H1 (cell line): ENCODE results near the gene KCNJ12. TPM values are rescaled to one million over a fixed set of nuclear protein-coding genes. Genes with fewer than 3 reads are reported as not detected.
A peak's percentile ranks its signal among the peaks of the same experiment; 100 is the strongest.

Experiments
- EZH2 ChIP-seq: fragments of 200-600 bp; sonication (generic); IDR thresholded peaks from 2 replicates; pipeline ENCODE4 v1.7.1; 2012; ENCODE audit warnings: low read depth, mild to moderate bottlenecking, moderate library complexity, low read length, inconsistent platforms; ENCODE audit not compliant: severe bottlenecking
- KDM5A ChIP-seq: fragments of 200-600 bp; IDR thresholded peaks from 2 replicates; pipeline ENCODE4 v1.7.1; 2012; ENCODE audit warnings: mild to moderate bottlenecking, low read length, inconsistent platforms, mixed read lengths
- MAFK ChIP-seq: IDR thresholded peaks from 2 replicates; pipeline ENCODE4 v1.6.1; 2012; ENCODE audit warnings: low read depth, mild to moderate bottlenecking, improper control_type of control experiment, low read length
- TAF1 ChIP-seq: IDR thresholded peaks from 2 replicates; pipeline ENCODE4 v1.6.1; 2011; ENCODE audit warnings: mild to moderate bottlenecking, low read depth, low read length
- polyA plus RNA-seq, 7 experiments: library from polyadenylated mRNA; depleted of rRNA in 3 of 7; stranded (reverse) in 5 of 7; unstranded in 2 of 7; fragments of >200 nt in 5 of 7; fragments of 200-250 nt in 2 of 7; gene quantifications; 1 replicate in 5 of 7; 2 replicates in 1 of 7; 4 replicates in 1 of 7; pipeline versions ENCODE4 v1.2.1 to v1.2.3, GENCODE V29; 2011 to 2013; ENCODE audit warnings: missing spikeins in 2 of 7, mixed read lengths in 2 of 7
- total RNA-seq: library from RNA; stranded (reverse); fragmentation: NEBNext Ultra II Directional; extraction: Animal tissue kit (Norgen Biotek cat#: 25700); gene quantifications from 2 replicates; pipeline ENCODE4 v1.2.1, GENCODE V29; 2021
- TF ChIP-seq, protein P1 (sequence below): IDR thresholded peaks from 2 replicates; pipeline ENCODE4 v1.6.1; 2012; ENCODE audit warnings: inconsistent platforms

The KCNJ12 gene
- total and polyA plus RNA-seq, 2 of the 8 experiments (the other 6 are each of a cell fraction or from before 2014, with no cell fraction given): 1.2 to 1.5 TPM

DNA sequence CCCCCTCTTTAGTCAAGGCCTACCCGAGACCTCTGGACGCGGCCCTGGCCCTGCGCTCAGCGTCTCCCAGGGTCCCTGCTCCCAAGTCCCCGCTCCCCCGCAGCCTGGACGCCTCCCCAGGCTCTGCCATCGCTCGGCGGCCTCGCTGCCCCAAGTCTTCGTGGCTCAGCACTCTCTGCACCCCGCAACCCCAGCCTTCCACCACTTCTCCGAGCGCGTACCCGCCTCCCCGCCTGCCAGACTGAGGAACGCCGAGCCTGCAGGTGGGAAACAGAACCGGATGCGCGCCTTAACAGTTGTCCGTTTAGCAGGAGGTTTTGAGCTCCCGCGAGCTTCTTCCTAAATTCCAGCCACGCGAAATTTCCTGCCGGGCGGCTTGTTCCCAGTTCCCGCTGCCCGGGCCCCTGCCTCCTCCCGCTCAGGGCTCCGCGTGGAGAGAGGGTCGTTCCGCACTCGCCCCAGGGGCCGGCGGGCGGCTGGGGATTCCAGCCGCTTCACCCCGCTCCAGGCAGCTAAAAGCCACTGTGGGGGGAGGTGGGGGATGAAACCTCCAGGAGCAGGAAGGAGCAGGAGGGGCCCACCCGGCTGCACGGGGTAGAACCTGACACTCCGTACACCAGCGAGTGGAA is 87.7 kb downstream of the KCNJ12 start (continued):
- TF ChIP-seq, protein P1, sequence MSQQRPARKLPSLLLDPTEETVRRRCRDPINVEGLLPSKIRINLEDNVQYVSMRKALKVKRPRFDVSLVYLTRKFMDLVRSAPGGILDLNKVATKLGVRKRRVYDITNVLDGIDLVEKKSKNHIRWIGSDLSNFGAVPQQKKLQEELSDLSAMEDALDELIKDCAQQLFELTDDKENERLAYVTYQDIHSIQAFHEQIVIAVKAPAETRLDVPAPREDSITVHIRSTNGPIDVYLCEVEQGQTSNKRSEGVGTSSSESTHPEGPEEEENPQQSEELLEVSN: peak; percentile 76
- TF ChIP-seq TAF1: no peak
- no peak for TF ChIP-seq KDM5A
- TF ChIP-seq MAFK: no peak
- TF ChIP-seq EZH2: peak; percentile 49
- TF ChIP-seq, all 59 proteins: peak for 7
